GM18517 (cell line): ENCODE results near the gene BCAS1.
"Not testable (repeated sequence)": the region's sequence is repeated elsewhere in the genome, so short reads cannot be mapped to it uniquely, and the experiment has no call there.

Experiments used
- ATAC-seq: cut with Tn5 transposase; IDR thresholded peaks from one replicate; pipeline ENCODE4 v1.9.1; 2021; ENCODE audit warnings: mild to moderate bottlenecking, moderate library complexity; ENCODE audit not compliant: unreplicated experiment

Gene BCAS1

DNA sequence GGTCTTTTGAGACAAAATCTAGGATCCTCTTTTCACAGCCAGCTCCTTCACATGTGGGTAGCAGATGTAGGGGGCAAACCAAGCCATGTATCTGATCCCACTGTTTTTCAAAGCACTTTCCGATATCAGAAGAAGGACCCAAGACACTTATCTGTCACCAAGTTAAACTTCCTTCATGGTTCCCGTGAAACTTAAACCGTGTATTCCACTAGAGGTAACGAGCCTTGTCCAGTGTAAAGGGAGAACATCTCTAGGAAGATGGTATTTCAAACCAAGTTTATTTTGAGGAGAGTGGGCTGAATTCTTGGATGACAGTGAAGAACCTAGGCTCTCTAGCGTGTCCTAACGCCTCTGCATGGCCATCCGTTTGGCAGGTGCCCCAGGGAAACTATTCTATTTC lies 76.3 kb downstream of the BCAS1 start:
- ATAC-seq, result no peak

DNA sequence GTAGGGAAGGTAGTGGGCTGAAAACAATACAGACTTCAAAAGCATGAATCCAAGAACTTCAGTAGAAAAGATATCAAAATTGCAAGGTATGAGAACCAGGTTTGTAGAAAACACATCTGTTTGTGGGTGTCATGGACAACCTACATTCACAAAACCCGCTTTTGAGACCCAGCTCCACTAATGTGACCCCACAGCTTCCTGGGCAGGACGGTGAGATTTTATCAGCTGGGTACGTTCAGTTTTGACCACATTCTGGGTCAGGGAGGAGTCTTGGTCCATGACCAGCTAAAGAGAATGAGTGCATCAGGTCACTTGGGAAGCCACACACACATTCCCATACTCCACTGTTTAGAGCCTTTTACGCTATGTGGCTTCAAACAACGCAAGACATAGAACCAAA lies 77.1 kb downstream of the BCAS1 start:
- ATAC-seq, result no peak

DNA sequence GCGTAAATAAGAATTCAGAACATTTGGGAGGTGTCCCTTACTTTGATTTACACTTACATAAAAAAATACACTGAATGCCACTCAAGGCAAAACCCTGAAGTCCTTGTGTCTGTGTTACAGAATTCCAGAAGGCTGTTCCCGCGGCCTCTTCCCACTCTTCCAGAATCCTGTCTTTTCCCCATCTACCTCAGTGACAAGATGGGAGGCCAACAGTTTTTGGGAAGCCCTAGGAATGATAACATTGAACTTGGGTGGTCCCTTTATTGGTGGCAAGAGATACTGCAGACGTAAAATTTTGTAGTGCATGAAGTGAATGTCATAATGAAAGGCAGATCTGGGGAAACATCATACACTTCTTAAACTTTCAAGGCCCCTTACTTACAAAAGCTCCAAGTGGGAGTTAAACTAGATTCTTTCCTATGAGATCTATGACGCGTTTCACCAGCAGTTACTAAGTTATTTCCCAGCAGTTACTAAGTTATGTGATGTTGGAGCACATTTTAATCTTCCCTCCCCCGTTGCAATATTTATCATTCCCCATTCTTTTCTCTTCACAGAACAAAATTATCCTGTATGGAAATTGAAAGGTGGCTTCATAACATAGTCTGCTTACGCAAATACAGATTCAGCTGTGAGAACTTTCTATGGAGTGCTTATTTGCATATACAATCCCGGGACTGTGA lies 79.5 kb downstream of the BCAS1 start:
- no peak for ATAC-seq

DNA sequence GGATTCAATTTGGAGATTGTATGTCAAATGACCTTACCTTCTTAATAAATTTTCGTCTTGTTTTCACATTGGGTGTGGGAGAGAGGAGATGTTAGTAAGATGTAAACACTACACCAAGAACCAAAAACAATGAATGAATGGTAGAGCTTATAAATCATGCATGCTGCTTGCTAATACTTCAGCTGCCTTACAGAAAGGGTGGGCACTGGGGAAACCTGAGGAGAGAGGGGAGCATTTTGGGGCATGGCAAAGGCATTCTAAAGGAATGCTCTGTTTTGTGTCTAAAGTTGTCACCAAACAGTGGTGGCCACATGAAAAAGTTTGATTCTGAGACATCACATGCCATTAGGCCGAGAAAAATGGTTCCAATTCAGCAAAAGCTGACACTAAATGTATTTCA lies 80.4 kb downstream of the BCAS1 start:
- ATAC-seq, result no peak

DNA sequence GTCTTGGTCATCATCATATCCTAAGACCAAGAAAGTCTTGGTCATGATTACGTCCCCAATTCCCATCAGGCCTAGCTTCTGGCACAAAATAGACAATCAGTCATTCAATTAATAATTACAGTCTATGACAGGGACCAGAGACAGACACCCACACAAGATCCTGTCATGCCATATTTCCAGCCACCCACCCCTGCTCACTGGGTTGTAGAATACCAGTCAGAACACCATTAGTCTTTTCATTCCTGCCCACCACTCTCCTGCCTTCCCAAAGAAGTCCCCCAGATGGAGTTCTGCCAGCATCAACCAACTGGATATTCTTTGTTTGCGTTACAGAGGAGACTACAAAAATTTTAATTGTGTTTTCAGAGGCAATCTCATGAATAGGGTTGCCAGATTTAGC lies 81.0 kb downstream of the BCAS1 start:
- no peak for ATAC-seq

DNA sequence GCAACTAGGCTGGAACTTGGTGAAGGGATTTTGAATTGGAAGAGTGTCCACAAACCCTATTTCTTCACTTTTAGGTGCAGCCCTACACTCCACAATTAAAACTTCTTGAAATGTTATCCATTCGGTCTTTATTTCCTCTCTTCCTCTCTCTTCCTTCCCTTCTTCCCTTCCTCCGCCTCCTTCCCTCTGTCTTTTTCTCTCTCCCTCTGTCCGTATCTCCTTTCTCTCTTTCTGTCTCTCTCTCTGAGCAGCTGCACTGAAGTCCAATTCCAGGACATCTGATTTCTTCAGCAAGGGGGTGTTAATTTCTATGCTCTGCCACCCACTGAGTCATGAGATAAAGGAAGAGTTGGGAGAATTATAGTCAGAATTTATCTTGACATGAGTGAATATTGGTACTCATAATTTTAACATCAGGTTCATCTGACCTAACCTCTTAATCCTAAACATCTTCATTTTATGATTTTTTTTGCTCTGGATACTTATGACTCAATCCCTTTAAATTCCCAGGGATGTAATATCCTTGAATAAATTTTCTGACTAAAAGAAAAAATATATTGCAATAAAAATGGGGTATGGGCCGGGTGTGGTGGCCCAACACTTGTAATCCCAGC lies 84.2 kb downstream of the BCAS1 start:
- ATAC-seq, result no peak

DNA sequence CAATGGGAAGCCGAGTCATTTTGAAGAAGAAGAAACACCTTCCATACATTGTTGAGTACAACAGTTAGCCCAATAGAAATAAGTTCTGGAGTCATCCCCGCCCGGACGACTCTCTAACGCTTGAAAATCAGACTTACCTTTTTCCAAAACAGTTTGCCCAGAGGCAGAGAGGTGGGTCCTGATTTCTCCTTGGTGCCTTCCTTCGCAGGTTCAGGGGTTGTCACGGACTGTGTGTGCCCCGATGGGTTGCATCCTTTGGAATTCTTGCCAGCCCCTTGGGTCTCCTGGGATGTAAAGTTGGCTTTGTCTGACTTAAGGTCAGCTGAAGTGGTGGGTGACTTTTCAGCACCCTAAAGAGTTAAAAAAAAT lies 85.3 kb downstream of the BCAS1 start:
- ATAC-seq, result no peak

DNA sequence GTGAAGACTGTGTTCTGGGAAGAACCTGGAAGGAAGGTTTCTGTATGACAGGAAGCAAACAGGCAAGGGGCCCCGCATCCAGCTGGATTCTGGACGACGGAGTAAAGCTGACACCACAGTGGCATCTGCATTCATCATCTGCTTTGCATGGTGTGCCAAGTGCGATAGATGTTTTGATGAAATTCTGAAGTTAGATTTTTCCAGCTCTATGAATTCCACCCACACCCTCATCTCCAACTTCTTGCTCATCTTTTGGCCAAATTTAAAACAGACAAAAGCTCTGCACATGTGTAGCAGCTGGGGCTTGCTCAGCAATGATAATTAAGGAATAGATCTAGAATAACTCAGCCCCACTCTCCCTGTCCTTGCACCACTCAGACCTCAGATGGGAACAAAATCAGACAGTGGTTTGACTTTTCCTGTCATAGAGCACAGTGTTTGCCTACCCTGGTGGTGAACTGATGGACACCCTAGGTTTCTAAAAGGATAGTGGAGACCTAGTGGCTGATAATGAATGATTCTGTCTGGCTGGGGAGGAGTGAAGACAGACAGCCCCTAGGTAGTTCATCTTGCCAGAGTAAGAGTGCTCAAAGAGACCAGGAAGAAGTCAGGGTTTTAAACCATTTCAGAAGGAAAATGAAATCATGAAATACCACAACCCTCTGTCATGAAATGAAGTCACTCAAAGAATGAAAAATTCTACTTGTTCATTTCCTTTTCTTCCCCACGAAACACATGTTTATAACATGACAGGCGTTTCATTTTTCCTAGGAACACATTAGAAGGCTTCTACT lies 85.8 kb downstream of the BCAS1 start:
- ATAC-seq, result no peak

DNA sequence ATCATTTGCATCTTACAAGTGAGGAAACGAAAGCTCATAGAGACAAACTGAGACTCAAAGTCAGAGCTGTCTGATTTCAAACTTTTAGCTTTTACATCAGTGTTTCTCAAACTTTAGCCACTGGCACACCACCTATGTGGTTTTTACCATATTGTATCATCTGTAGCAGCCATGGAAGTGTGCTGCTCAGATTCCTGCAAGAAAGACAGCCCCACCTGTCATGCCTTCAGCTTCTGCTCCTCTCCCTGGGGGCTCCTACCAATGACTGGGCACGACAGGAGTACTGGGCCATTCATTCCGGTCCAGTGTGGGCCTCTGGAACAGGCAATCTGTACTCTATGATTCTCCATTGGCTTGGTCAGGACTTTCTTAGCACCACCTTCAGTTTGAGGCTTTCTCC lies 87.0 kb downstream of the BCAS1 start:
- no peak for ATAC-seq

DNA sequence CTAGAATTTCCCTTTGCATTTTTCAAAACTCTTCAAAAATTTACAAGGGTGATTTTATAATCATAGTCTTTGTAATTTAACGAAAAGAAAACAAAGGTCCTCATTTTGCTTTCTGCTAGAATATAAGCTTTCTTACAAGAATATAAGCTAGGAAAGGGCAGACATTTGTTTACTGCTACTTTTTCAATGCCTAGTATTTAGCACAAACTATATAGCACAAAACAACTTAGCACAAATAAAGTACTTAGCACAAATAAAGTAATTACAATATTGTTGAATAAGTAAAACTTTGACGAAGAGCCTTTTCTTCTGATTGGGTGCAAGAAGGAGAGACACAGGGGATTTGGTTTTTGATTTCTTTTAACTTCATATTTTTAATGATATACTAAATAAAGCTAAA lies 87.8 kb downstream of the BCAS1 start:
- ATAC-seq, result no peak

DNA sequence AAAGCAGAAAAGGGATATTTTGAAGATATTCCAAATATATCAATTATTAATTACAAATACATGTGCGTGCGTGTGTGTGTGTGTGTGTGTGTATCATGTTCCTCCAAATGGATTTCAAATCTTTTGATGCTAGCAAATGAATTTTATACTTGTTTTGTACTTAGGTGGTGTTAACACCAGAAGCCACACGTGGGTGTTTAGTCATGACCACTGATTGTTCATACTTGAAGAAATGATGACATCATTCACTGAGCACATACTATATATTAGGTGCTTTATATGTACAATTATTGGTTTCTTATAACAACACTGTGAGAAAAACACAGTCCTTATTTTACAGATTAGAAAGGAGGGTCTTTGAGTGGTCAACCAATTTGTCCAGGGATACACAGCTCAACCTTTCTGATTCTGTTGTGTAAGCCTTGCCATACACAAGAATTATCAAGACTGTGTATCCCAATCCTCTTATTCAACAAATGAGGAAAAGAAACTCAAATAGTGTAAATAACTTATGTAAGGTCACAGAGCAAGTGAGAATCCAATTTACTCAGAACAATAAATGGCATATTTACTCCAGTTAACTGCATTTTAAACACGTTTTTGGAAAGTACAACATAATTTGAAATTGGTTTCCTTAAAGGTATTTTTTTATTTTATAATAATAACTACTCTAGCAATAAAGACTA lies 88.5 kb downstream of the BCAS1 start:
- ATAC-seq, result no peak

DNA sequence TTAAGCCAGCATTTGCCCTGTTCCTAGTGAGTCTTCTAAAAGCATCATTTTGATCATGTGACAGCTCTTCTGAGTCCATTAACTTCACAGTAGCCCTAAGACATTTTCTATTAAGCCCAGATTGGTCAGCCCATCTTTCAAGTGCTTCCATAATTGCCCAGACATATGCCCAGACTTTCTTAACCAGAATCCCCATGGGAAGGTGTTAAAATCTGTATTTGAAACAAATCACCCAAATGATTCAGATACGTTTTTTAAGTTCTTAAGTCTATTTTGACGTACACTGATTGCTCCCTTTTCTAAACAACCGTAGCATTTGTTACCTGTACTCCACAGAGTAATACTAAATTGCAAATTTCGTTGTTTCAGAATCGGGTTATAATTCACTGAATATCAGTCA lies 89.3 kb downstream of the BCAS1 start:
- ATAC-seq, result no peak

DNA sequence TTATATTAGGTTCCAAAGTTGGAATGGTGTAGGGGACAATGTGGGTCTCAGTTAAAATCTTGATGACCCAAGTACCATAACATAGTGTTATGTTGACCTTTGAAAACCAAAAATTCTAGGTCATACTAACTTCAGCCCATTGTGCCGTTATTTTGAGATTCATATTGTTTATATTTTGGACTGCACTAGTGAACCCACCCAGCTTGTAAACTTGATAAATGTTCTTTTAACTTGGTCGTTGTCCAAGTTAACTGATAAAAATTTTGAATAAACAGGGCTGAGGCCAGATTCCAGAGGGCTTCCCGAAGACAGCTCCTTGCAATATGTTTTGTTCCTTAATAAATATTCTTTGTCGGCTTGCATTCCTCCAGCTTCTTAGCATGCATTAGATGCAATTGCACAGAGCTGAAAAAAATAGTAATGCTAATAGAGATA lies 90.3 kb downstream of the BCAS1 start:
- no peak for ATAC-seq

DNA sequence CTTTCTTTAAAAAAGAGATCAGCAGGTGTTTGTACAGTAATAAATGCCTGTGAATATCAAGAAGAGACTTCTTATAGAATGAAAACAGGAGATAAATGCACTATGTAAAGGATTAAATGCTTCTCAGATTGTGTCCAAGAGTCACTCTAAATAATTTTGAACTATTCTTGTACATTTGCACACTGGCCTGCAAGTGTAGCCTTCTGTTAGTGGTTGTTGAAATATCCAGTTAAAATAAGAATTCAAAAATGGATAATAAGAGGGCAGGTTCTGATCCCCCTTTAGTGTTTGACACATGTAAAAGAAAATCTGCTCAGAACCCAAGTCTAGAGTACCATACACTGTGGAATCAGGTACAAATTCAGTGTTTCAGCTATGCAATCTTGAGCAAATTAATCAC lies 91.9 kb downstream of the BCAS1 start:
- no peak for ATAC-seq

DNA sequence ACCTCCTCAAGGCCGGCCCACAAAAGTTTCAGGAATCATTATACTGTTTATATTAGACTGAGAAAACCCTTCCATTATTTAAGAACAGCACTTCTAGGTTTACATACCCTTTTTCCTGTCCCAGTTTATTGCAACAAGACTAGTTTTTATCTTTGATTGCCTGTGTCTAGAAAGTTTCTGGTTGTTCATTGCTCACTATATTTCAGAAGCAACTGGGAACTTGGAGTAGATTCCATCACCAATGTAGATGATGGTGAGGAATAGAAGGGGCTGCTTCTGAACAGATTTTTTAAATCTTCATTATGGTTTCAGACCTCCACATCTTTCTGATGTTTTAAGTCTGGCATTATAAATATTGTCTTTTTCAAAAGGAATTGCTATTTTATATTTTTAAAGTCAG lies 93.0 kb downstream of the BCAS1 start:
- no peak for ATAC-seq

DNA sequence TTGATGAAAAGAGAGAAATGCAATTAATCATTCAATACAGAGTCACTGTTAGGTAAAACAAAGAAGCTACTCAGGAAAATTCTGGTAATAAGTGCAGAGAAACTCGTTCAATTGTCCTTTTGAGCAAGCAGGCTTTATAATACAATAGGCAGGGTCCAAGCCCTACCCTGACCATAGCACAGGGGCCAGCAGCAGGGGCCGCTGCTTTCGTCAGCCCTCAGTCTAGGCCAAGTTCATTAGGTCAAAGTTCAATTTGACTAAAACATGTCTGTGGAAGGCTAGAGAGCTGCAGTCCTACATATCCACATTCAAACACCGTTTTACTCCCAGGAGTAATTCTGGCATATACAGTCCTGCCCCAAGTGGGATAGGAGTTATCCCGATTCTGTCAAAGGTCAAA lies 94.6 kb downstream of the BCAS1 start:
- no peak for ATAC-seq

DNA sequence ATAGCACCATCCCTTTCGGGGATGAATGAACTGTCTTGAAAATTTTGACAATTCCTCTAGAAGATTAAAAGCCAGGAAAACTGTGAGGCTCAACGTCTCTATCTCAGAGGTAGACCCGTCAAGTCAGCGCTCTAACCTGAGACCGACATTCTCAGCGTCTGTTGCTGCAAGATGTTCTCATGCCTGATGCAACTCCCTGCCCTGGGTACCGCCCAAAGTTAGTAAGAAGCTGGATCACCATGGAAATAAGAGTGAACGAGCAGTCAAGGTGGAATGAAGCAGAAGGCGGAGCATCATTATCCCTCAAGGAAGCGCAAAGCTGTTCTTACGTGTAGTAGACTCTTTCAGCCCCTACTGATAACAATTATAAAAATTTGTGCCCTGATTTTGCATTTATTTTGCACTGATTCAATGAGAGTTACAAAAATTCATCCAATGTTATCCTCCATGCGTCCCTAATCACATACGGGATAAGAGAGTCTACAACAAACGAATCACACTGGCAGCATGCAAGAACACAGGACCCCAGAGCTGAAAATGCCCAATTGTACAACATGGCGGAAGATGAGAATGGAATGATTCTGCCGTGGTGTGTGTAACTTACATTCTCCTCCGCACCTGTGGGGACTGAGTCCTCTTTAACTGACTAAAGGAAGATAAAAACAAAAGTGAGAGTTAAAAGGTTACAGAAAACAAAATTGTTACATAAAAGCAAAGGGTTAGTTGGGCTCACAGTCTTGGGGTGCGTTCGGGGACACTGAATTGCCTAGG lies 95.4 kb downstream of the BCAS1 start:
- no peak for ATAC-seq

DNA sequence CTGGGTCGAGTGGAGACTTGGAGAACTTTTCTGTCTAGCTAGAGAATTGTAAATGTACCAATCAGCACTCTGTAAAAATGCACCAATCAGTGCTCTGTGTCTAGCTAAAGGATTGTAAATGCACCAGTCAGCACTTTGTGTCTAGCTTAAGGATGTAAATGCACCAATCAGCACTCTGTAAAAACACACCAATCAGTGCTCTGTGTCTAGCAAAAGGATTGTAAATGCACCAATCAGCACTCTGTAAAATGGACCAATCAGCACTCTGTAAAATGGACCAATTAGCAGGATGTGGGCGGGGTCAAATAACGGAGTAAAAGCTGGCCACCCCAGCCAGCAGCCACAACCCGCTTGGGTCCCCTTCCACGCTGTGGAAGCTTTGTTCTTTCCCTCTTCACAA lies 96.5 kb downstream of the BCAS1 start:
- ATAC-seq, result not testable (repeated sequence)

DNA sequence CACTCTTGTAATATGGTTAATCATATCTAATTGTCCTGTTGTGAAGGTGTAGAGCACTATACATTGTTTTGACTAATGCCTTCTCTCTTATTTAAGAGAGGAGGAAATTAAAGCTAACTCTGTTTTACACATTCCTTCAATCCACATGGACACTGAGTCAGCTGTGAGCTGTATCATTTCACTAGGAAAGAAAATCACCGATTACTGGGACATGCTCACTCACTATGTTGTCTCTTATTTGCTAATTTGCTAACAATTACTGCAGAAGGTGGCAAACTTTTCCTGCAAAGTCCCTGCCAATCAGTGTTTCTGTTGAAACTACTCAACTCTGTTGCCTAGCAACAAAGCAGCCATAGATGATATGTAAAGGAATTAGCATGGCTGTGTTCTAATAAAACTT lies 98.2 kb downstream of the BCAS1 start:
- no peak for ATAC-seq

DNA sequence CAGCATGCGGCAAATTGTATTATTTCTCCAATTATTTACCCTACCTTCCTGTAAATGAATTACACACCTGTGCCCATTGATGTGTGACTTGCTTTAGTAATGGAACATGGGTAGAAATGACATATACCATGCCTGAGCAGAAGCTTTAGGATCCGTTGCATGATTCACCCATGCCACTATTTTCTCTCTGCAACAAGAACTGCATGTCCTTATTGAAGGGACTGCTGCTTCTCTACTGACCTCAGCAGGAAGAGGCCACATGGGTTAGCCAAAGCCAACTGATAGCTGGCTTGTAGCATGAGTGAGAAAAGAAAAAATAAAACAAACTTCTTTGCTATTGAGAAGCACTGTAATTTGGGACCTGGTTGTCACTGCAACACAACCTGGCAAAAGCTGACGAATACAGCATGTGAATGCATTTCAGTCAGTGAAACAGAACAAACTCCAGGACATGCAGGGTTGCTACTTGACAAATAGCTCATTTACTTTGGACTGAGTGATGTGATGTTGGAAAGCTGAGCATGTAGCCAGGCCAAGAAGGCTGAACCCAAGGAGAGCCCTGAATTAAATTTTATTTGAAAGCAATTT lies 99.2 kb downstream of the BCAS1 start:
- ATAC-seq, result no peak

DNA sequence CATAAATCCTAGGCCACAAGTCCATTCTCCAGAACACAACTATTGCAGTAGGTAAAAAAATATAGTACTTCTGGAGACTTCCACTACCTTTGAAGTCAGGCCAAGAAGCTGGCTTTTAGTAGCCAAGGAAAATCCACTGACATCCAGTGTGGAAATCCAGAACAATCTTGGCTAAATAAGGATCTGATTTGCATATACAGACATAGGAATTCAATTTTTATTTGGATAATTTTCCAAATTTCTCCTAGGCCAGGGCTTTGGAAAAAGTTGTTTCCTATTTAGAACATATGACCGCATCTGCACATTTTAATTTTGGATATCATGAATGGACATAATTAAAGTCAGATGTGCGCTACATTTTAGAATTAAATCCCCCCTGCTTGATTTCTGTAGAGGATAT lies 100.2 kb downstream of the BCAS1 start:
- no peak for ATAC-seq
